Fibroblast of peridontal ligament (primary cell): ENCODE measurements around the gene TEX9.

ENCODE experiments used
- DNase-seq: peaks from one replicate; pipeline ENCODE4 v3.0.0-alpha.2; 2010; ENCODE audit errors: extremely low read depth

Gene TEX9

GRCh38 chr15:56445746-56446145, 80.5 kb downstream of the TEX9 start:
- DNase-seq: no peak

DNA sequence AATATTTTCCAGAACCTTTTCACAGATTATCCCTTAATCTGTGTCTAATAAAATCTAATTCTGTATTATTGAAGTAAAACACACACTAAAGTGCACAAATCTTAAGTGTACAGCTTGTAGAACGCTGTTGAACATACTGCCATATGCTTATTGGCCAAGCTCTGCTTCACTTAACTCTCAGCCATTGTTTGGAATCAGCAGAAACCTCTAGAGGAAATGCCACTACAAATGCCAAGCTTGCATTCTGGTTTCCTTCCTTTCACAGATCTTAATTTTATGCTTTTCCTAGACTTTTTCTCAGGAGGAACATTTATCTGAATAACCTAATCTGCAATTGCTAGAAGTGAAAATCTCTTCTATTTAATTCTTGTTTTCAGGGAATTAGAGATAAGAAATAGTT, 89.6 kb downstream of the TEX9 start:
- no peak for DNase-seq

DNA sequence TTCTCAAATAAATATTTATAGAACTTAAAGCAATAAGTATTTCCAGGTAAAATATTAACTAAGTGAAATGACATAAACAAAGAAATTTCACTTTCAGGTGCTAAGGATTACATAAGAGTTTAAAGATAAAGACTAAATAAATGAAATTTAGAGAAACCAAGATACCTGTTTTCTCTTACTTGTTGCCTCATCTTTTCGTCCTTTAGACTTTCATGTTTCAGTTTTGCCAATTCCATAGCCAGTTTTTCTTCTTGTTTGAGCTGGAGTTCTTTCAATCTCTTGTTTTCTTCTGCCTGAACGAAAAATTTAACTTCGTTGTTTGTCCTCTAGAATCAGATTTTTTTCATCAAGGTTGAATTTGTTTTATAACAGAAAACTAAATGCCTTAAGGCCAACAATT, 91.0 kb downstream of the TEX9 start:
- no peak for DNase-seq

GRCh38 chr15:56459096-56459495, 93.9 kb downstream of the TEX9 start:
- no peak for DNase-seq

- DNase-seq: no peak
These were observed 94.8 kb downstream of the TEX9 start for GRCh38 chr15:56460071-56460470.

GRCh38 chr15:56460947-56461346, 95.7 kb downstream of the TEX9 start:
- DNase-seq: no peak

- DNase-seq: peak; percentile 96
These were observed 99.8 kb downstream of the TEX9 start, which contains the start of gene MNS1 for GRCh38 chr15:56464893-56465520. Gene MNS1, minus strand, starts transcription at chr15:56465137. Its CDS starts 165 bp downstream, at chr15:56464972.

- DNase-seq: no peak
These were observed 102.4 kb downstream of the TEX9 start for GRCh38 chr15:56467616-56468015.

- peak; percentile 62 for DNase-seq
These were observed 103.2 kb downstream of the TEX9 start for GRCh38 chr15:56468401-56468800.

DNA sequence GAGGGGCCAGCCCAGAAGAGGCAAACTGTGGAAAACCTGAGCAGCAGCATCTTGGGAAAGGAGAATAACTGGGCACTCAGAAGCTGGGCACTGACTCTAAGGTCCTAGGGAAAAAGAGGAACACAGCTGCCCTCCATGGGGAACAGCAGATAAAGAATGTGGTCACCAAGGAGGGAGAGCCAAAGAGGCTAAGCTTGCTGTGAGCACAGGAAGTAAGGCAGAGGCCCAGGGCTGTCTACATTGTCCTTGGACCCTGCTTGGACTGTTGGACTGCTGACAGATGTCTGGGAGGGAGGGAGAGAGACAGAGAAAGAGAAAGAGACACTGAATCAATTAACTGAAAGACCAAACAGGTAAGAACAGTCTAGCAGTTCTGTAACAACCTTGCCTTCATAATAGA, 104.3 kb downstream of the TEX9 start:
- DNase-seq: no peak

DNA sequence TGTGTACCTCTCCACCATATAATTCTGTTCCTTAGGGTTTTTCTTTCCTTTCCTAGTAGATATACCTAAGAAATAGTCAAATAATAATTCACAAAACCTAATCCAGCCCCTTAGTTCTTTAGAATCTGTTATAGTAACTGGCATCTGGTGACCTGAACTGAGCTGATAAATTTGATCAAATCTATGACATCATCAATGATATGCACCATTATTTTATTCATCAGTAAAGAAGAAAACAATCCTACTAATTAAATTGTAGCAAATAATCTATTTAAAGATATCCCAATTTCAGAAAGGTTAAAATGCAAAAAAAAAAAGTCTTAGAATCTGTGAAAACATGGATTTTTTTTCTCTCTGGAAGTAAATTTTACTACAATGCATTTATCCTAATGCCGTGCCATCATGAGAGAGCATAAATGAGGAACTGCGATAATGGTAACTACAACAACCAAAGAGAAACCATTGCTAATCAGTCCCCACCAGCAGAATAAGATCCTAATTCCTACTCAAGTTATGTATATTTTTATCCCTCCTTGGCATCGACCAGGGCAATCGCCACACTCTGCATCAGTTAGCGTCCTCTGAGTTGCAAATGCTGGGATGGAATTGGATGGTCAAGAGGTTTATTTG, 106.3 kb downstream of the TEX9 start:
- no peak for DNase-seq

DNA sequence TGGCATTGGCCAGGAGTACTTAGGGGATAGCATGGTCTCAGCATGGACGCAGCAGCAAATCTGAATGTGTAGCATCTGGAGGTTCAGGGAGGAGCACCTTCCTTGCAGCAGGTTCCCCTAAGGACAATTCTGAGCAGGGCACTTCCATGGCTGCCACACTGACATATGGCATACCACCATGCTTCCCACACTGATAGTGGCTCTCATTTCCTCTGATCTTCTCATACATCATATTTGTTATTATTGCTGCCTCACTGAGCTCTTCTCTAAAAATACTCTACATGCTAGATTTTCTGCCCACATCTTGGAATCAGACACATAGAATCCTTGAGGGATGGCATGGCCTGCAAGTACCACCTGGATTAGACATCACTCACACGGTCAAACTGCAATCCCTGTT, 107.1 kb downstream of the TEX9 start:
- DNase-seq: no peak

- DNase-seq: no peak
These were observed 107.8 kb downstream of the TEX9 start for GRCh38 chr15:56473017-56473416.

GRCh38 chr15:56475351-56475750, 110.1 kb downstream of the TEX9 start:
- no peak for DNase-seq
